Nephron progenitor cell (in vitro differentiated cells): ENCODE data around the gene ZNF282.
"Not testable (repeated sequence)": the region's sequence is repeated elsewhere in the genome, so short reads cannot be mapped to it uniquely, and the experiment has no call there.

Experiments used
- DNase-seq: peaks from one replicate; pipeline ENCODE4 v3.0.0; 2021
- H3K27ac Mint-ChIP-seq: 2 replicates; pipeline ENCODE4 v1.8.0; 2021; ENCODE audit warnings: mild to moderate bottlenecking, moderate library complexity, mixed read lengths
- H3K27me3 Mint-ChIP-seq: 2 replicates; pipeline ENCODE4 v1.8.0; 2021; ENCODE audit warnings: mild to moderate bottlenecking, low read depth, mixed read lengths; ENCODE audit not compliant: poor library complexity
- H3K36me3 Mint-ChIP-seq: 2 replicates; pipeline ENCODE4 v1.8.0; 2021; ENCODE audit warnings: low read depth, mixed read lengths
- H3K4me1 Mint-ChIP-seq: 2 replicates; pipeline ENCODE4 v1.8.0; 2021; ENCODE audit warnings: mixed read lengths
- H3K4me3 Mint-ChIP-seq: 2 replicates; pipeline ENCODE4 v1.8.0; 2021; ENCODE audit warnings: mild to moderate bottlenecking, moderate library complexity, mixed read lengths
- H3K9me3 Mint-ChIP-seq: 2 replicates; pipeline ENCODE4 v1.8.0; 2021; ENCODE audit warnings: mild to moderate bottlenecking, moderate library complexity, mixed read lengths
- CTCF ChIP-seq: fragments of 200-600 bp; sonication (generic); IDR thresholded peaks from 2 replicates; pipeline ENCODE4 v1.5.0; 2021; ENCODE audit warnings: antibody characterized with exemption

ZNF282 gene

GRCh38 chr7:149224352-149224751, 29.0 kb downstream of the ZNF282 start:
- H3K27ac Mint-ChIP-seq, result no peak overlapping the region
- peaks cover 7% of the 10 kb centered on the region for H3K27me3 Mint-ChIP-seq
- H3K36me3 Mint-ChIP-seq, result peaks cover 31% of the 10 kb centered on the region
- DNase-seq, result no peak
- H3K9me3 Mint-ChIP-seq, result no peaks in the 10 kb centered on the region
- H3K4me1 Mint-ChIP-seq, result peaks cover 6% of the 10 kb centered on the region
- TF ChIP-seq CTCF, result no peak
- no peak overlapping the region for H3K4me3 Mint-ChIP-seq

DNA sequence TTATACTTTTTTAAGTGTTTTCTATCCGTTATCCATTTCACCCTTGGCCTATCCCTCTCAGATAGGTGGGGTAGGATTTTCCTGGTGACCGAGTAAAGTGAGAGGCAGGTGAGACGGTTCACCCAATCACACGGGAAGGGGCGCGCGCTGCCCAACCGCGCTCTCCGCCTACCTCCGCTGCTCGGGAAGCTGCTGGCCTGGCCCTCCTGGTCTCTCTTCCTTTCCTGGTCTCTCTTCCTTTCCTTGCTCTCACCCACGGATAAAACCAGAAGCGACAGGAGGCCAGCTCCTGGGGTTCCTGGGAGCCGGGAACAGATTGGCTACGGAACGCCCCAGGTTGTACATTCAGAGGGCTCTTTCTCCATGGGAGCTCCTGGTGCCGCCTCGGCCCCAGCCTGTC, 29.8 kb downstream of the ZNF282 start:
- Mint-ChIP-seq H3K4me1 (no peaks in the 10 kb centered on the region), H3K4me3 (no peak overlapping the region), H3K36me3 (peaks cover 25% of the 10 kb centered on the region), H3K27me3 (peaks cover 7% of the 10 kb centered on the region), H3K27ac (peak overlapping the region; percentile 27), H3K9me3 (no peaks in the 10 kb centered on the region)
- no peak for DNase-seq
- no peak for TF ChIP-seq CTCF

- Mint-ChIP-seq H3K9me3 (no peaks in the 10 kb centered on the region), H3K36me3 (peaks cover 25% of the 10 kb centered on the region), H3K4me1 (no peaks in the 10 kb centered on the region), H3K4me3 (no peak overlapping the region), H3K27ac (peak overlapping the region; percentile 27), H3K27me3 (peaks cover 7% of the 10 kb centered on the region)
- TF ChIP-seq CTCF, result no peak
- no peak for DNase-seq
These were observed 30.3 kb downstream of the ZNF282 start for GRCh38 chr7:149225656-149226055.

- H3K36me3 Mint-ChIP-seq, result peaks cover 20% of the 10 kb centered on the region
- H3K9me3 Mint-ChIP-seq, DNase-seq, H3K4me1 Mint-ChIP-seq, H3K27me3 Mint-ChIP-seq, H3K4me3 Mint-ChIP-seq: not testable (repeated sequence)
- peak overlapping the region; percentile 60 for H3K27ac Mint-ChIP-seq
These were observed 31.0 kb downstream of the ZNF282 start for GRCh38 chr7:149226366-149226765.

DNA sequence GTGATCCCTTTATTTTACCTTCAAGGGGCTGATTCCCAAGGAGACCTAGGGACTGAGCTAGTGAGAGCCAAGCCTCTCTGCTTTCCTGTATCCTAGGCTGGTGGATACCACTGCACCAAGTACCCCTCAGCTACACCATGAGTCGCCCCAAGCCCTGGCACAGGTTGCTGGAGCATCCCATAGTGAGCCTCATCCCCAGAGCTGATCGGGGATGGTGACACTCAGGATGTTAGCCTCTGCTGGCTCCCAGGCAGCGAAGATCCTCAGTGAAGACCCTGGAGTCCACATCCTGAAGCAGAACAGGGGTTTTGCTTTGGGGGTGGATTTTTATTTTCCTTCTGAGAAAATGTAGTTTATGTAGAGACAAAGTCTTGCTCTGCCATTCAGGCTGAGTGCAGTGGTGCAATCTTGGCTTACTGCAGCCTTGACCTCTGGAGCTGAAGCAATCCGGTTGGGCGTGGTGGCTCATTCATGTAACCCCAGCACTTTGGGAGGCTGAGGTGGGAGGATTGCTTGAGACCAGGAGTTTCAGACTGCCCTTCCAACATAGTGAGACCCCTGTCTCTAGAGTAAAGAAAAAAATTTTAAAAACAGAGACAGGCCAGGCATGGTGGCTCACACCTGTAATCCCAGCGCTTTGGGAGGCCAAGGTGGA, 31.6 kb downstream of the ZNF282 start:
- Mint-ChIP-seq H3K27ac (no peak overlapping the region), H3K27me3 (peaks cover 3% of the 10 kb centered on the region), H3K4me1 (no peaks in the 10 kb centered on the region), H3K36me3 (peaks cover 15% of the 10 kb centered on the region), H3K4me3 (no peak overlapping the region), H3K9me3 (no peaks in the 10 kb centered on the region)
- TF ChIP-seq CTCF, result no peak
- DNase-seq, result no peak

DNA sequence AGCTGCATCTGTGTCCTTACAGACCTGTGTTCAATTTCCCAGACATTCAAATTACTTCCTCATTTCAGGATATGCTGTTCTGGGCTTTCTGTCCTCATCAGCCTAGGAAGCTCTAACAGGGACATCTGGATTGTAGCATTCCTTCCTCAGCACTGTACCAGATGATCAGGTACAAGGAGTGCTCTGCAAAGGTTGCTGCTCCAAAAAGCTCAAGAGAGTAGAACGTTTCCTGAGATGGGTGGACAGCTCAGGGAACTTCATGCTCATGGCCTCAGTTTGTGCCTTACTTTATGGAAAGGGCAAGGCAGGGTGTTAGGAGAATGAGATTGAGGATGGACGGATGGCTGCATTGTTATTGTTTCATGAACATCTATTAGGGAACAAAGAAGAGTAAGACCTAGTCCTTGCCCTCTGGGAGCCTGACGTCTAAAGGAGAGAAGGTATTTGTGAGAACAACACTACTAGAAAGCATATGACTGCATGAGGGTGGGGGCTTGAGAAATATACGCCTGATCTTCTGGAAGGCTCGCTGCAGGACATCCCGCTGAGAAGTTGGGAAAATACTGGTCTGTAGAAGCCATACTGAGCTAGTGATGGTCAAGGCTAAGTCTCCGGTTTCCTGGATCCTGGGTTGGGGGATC, 33.6 kb downstream of the ZNF282 start:
- H3K4me3 Mint-ChIP-seq, result no peak overlapping the region
- H3K27me3 Mint-ChIP-seq, result peaks cover 10% of the 10 kb centered on the region
- no peaks in the 10 kb centered on the region for H3K9me3 Mint-ChIP-seq
- no peak for TF ChIP-seq CTCF
- H3K27ac Mint-ChIP-seq, result peak overlapping the region; percentile 13
- no peaks in the 10 kb centered on the region for H3K4me1 Mint-ChIP-seq
- no peak for DNase-seq
- H3K36me3 Mint-ChIP-seq, result peaks cover 15% of the 10 kb centered on the region
